Keratinocyte (primary cell): ENCODE results near the gene SRGAP3. TPM values are rescaled to one million over a fixed set of nuclear protein-coding genes. Genes with fewer than 3 reads are reported as not detected.

Source experiments
- DNase-seq: peaks from one replicate; pipeline ENCODE4 v3.0.0-alpha.2; 2011; ENCODE audit warnings: low read depth, missing footprints, low spot score
- FAIRE-seq: peaks from 2 replicates; lab custom pipeline; 2011; peaks lifted over from hg19 to GRCh38; lab: Jason Lieb, UNC
- H2AFZ ChIP-seq: 2 replicates; pipeline ENCODE4 v1.6.0; 2012; ENCODE audit warnings: low read length, control low read depth, inconsistent platforms; ENCODE audit not compliant: control insufficient read depth
- H3K27ac ChIP-seq: 2 replicates; pipeline ENCODE4 v1.5.1; 2011; ENCODE audit warnings: low read length; ENCODE audit not compliant: control insufficient read depth, insufficient read depth
- H3K27me3 ChIP-seq: 3 replicates; pipeline ENCODE4 v1.6.0; 2011; ENCODE audit warnings: low read length; ENCODE audit not compliant: control insufficient read depth, insufficient read depth; ENCODE audit errors: extremely low read depth
- H3K36me3 ChIP-seq, 2 experiments: 2 replicates in 1 of 2; 3 replicates in 1 of 2; pipeline ENCODE4 v1.5.1; 2011; ENCODE audit warnings: low read length in 2 of 2, mild to moderate bottlenecking in 1 of 2; ENCODE audit not compliant: control insufficient read depth in 2 of 2, insufficient read depth in 2 of 2; ENCODE audit errors: extremely low read depth in 1 of 2
- H3K4me1 ChIP-seq: 3 replicates; pipeline ENCODE4 v1.5.1; 2011; ENCODE audit warnings: low read length; ENCODE audit not compliant: control insufficient read depth, insufficient read depth; ENCODE audit errors: extremely low read depth
- H3K4me2 ChIP-seq: 3 replicates; pipeline ENCODE4 v1.6.0; 2011; ENCODE audit warnings: low read depth, low read length; ENCODE audit not compliant: control insufficient read depth, insufficient read depth; ENCODE audit errors: extremely low read depth
- H3K4me3 ChIP-seq, 3 experiments: fragments of 200-600 bp in 1 of 3; sonication (generic) in 1 of 3; 2 replicates in 2 of 3; 3 replicates in 1 of 3; pipeline ENCODE4 v1.5.1; 2011 to 2016; ENCODE audit warnings: low read length in 3 of 3, mild to moderate bottlenecking in 3 of 3, control low read depth in 2 of 3, inconsistent platforms in 1 of 3, low read depth in 1 of 3, mixed read lengths in 1 of 3, mixed run types in 1 of 3, moderate library complexity in 1 of 3; ENCODE audit not compliant: control insufficient read depth in 2 of 3, insufficient read depth in 2 of 3; ENCODE audit errors: extremely low read depth in 1 of 3
- H3K79me2 ChIP-seq: 2 replicates; pipeline ENCODE4 v1.6.0; 2012; ENCODE audit warnings: low read length; ENCODE audit not compliant: control insufficient read depth, insufficient read depth
- H3K9ac ChIP-seq: 3 replicates; pipeline ENCODE4 v1.6.0; 2011; ENCODE audit warnings: low read length; ENCODE audit not compliant: control insufficient read depth, insufficient read depth; ENCODE audit errors: extremely low read depth
- H3K9me1 ChIP-seq: 3 replicates; pipeline ENCODE4 v1.6.0; 2011; ENCODE audit warnings: low read length; ENCODE audit not compliant: control insufficient read depth, insufficient read depth; ENCODE audit errors: extremely low read depth
- H3K9me3 ChIP-seq: 2 replicates; pipeline ENCODE4 v1.5.1; 2012; ENCODE audit warnings: low read depth, low read length; ENCODE audit not compliant: control insufficient read depth
- H4K20me1 ChIP-seq: 3 replicates; pipeline ENCODE4 v1.6.0; 2011; ENCODE audit warnings: low read length; ENCODE audit not compliant: control insufficient read depth, insufficient read depth; ENCODE audit errors: extremely low read depth
- CTCF ChIP-seq, 3 experiments: IDR thresholded peaks in 1 of 3; conservative IDR thresholded peaks in 1 of 3; optimal IDR thresholded peaks in 1 of 3; 2 replicates in 2 of 3; 3 replicates in 1 of 3; pipeline versions ENCODE3 to v1.5.1; 2011; ENCODE audit warnings: low read length in 3 of 3, mild to moderate bottlenecking in 3 of 3, moderate library complexity in 2 of 3, control low read depth in 1 of 3, inconsistent platforms in 1 of 3; ENCODE audit not compliant: insufficient read depth in 2 of 3; ENCODE audit errors: extremely low read depth in 1 of 3
- EZH2 ChIP-seq: IDR thresholded peaks from one replicate; pipeline ENCODE4 v1.6.1; 2012; ENCODE audit warnings: inconsistent platforms, mild to moderate bottlenecking, low read length, moderate library complexity
- dilution Hi-C: fragments of 300-500 bp; cut with MboI; formaldehyde crosslinking; loops from one replicate; pipeline ENCODE4 v1.7.0; 2020; ENCODE audit warnings: low sequenced_read_pairs; ENCODE audit not compliant: extremely low pct_ligation_motif_present
- polyA plus RNA-seq, 5 experiments: library from polyadenylated mRNA; depleted of rRNA in 3 of 5; stranded (reverse) in 3 of 5; stranded (forward) in 1 of 5; unstranded in 1 of 5; fragments of >200 nt; gene quantifications; 1 replicate in 1 of 5; 2 replicates in 3 of 5; 3 replicates in 1 of 5; pipeline versions ENCODE4 v1.2.1 to v1.2.3, GENCODE V29; 2011 to 2012; ENCODE audit warnings: missing spikeins in 2 of 5, low read depth in 1 of 5, low replicate concordance in 1 of 5

The SRGAP3 gene
- polyA plus RNA-seq, 1 donor (not counting 4 experiments of a cell fraction or from before 2014, with no cell fraction given): 7.2 TPM

- DNase-seq: no peak
- H3K27me3 ChIP-seq: no peaks in the 10 kb centered on the region
- no peak overlapping the region for H3K27ac ChIP-seq
- dilution Hi-C loops: no loop called here
- no peaks in the 10 kb centered on the region for H3K79me2 ChIP-seq
- H3K4me1 ChIP-seq: no peaks in the 10 kb centered on the region
- no peak for TF ChIP-seq EZH2
- no peak for TF ChIP-seq CTCF (optimal IDR thresholded peaks at IDR 0.05 in 1 of 3, IDR thresholded peaks at IDR 0.05 in 1 of 3, conservative IDR thresholded peaks at IDR 0.05 in 1 of 3; ENCODE audit: extremely low read depth in 1 of 3, insufficient read depth in 2 of 3, low read length in 3 of 3)
- H3K9me3 ChIP-seq: no peaks in the 10 kb centered on the region
- no peaks in the 10 kb centered on the region for H4K20me1 ChIP-seq
- H3K4me3 ChIP-seq: no peak overlapping the region
- no peaks in the 10 kb centered on the region for H3K36me3 ChIP-seq
- H3K4me2 ChIP-seq: no peak overlapping the region
- H2AFZ ChIP-seq: no peak overlapping the region
- H3K9me1 ChIP-seq: no peaks in the 10 kb centered on the region
- FAIRE-seq: no peak
- H3K9ac ChIP-seq: no peak overlapping the region
Measured at GRCh38 chr3:8972639-8973038, 276.8 kb downstream of the SRGAP3 start.

- no peaks in the 10 kb centered on the region for H3K4me1 ChIP-seq
- H4K20me1 ChIP-seq: no peaks in the 10 kb centered on the region
- TF ChIP-seq CTCF (optimal IDR thresholded peaks at IDR 0.05 in 1 of 3, IDR thresholded peaks at IDR 0.05 in 1 of 3, conservative IDR thresholded peaks at IDR 0.05 in 1 of 3; ENCODE audit: extremely low read depth in 1 of 3, insufficient read depth in 2 of 3, low read length in 3 of 3) (peak; percentile 89 to 96 (median 90)), EZH2 (no peak)
- no peak overlapping the region for H2AFZ ChIP-seq
- no peaks in the 10 kb centered on the region for H3K9me1 ChIP-seq
- H3K9ac ChIP-seq: no peak overlapping the region
- no peaks in the 10 kb centered on the region for H3K36me3 ChIP-seq
- no peaks in the 10 kb centered on the region for H3K27me3 ChIP-seq
- no peaks in the 10 kb centered on the region for H3K79me2 ChIP-seq
- DNase-seq: no peak
- dilution Hi-C loops: no loop called here
- H3K4me3 ChIP-seq: no peak overlapping the region
- H3K27ac ChIP-seq: no peak overlapping the region
- FAIRE-seq: peak; percentile 59
- H3K4me2 ChIP-seq: peak overlapping the region; percentile 8
- no peaks in the 10 kb centered on the region for H3K9me3 ChIP-seq
Measured at GRCh38 chr3:8970971-8971589, 278.4 kb downstream of the SRGAP3 start.
